Kidney glomerular epithelial cell (primary cell): Measurements from ENCODE around the gene KRTAP5-6.

Experiments
- DNase-seq: peaks from one replicate; lab custom pipeline; 2025; lab: John Stamatoyannopoulos, UW

The KRTAP5-6 gene

GRCh38 chr11:1733716-1734640, 37.0 kb downstream of the KRTAP5-6 start:
- DNase-seq, result no peak

- no peak for DNase-seq
These were observed 37.7 kb downstream of the KRTAP5-6 start for GRCh38 chr11:1734641-1735081.

- DNase-seq, result no peak
These were observed 38.3 kb downstream of the KRTAP5-6 start for GRCh38 chr11:1735271-1735670.

- DNase-seq, result no peak
These were observed 39.5 kb downstream of the KRTAP5-6 start for GRCh38 chr11:1736447-1736992.

GRCh38 chr11:1737080-1737757, 40.2 kb downstream of the KRTAP5-6 start:
- DNase-seq, result no peak

- no peak for DNase-seq
These were observed 41.4 kb downstream of the KRTAP5-6 start for GRCh38 chr11:1738380-1738779.

- no peak for DNase-seq
These were observed 42.6 kb downstream of the KRTAP5-6 start for GRCh38 chr11:1739576-1739975.

GRCh38 chr11:1740786-1741530, 44.0 kb downstream of the KRTAP5-6 start:
- DNase-seq, result no peak

GRCh38 chr11:1741741-1742140, 44.7 kb downstream of the KRTAP5-6 start:
- DNase-seq, result no peak

GRCh38 chr11:1742371-1742770, 45.4 kb downstream of the KRTAP5-6 start:
- no peak for DNase-seq

- DNase-seq, result no peak
These were observed 46.0 kb downstream of the KRTAP5-6 start for GRCh38 chr11:1742869-1743584.

GRCh38 chr11:1743585-1744136, 46.7 kb downstream of the KRTAP5-6 start:
- no peak for DNase-seq

GRCh38 chr11:1744137-1744886, 47.3 kb downstream of the KRTAP5-6 start:
- DNase-seq, result no peak

- no peak for DNase-seq
These were observed 48.1 kb downstream of the KRTAP5-6 start for GRCh38 chr11:1744891-1745700.

GRCh38 chr11:1745701-1746320, 48.8 kb downstream of the KRTAP5-6 start:
- DNase-seq, result no peak

- DNase-seq, result no peak
These were observed 49.5 kb downstream of the KRTAP5-6 start for GRCh38 chr11:1746511-1746931.

GRCh38 chr11:1746956-1747752, 50.2 kb downstream of the KRTAP5-6 start:
- no peak for DNase-seq
